HUES64 (cell line): Measurements from ENCODE around the gene TMEM86A.

Source experiments
- H3K27ac ChIP-seq: 2 replicates; pipeline ENCODE4 v1.7.0; 2013; ENCODE audit warnings: low read depth, low read length, inconsistent platforms
- H3K27me3 ChIP-seq: 2 replicates; pipeline ENCODE4 v1.6.1; 2013; ENCODE audit warnings: mild to moderate bottlenecking, low read length; ENCODE audit not compliant: insufficient read depth
- H3K36me3 ChIP-seq: 2 replicates; pipeline ENCODE4 v1.6.1; 2013; ENCODE audit warnings: mild to moderate bottlenecking, low read length; ENCODE audit not compliant: insufficient read depth
- H3K4me1 ChIP-seq: 2 replicates; pipeline ENCODE4 v1.6.1; 2013; ENCODE audit warnings: mild to moderate bottlenecking, low read length, moderate library complexity; ENCODE audit not compliant: insufficient read depth
- H3K4me3 ChIP-seq: 2 replicates; pipeline ENCODE4 v1.5.1; 2013; ENCODE audit warnings: mild to moderate bottlenecking, low read length, moderate library complexity
- H3K9ac ChIP-seq: 2 replicates; pipeline ENCODE4 v1.6.1; 2013; ENCODE audit warnings: mild to moderate bottlenecking, low read depth, low read length
- H3K9me3 ChIP-seq: 2 replicates; pipeline ENCODE4 v1.6.1; 2013; ENCODE audit warnings: low read depth, low read length; ENCODE audit not compliant: insufficient read depth
- WGBS: fragments of 150-250, 120-280 bp; methylation state at CpG from one replicate; pipeline ENCODE4 v1.1.7; 2013; ENCODE audit warnings: missing lambda C conversion rate; 5-methylcytosine and 5-hydroxymethylcytosine counted together

Gene TMEM86A

DNA sequence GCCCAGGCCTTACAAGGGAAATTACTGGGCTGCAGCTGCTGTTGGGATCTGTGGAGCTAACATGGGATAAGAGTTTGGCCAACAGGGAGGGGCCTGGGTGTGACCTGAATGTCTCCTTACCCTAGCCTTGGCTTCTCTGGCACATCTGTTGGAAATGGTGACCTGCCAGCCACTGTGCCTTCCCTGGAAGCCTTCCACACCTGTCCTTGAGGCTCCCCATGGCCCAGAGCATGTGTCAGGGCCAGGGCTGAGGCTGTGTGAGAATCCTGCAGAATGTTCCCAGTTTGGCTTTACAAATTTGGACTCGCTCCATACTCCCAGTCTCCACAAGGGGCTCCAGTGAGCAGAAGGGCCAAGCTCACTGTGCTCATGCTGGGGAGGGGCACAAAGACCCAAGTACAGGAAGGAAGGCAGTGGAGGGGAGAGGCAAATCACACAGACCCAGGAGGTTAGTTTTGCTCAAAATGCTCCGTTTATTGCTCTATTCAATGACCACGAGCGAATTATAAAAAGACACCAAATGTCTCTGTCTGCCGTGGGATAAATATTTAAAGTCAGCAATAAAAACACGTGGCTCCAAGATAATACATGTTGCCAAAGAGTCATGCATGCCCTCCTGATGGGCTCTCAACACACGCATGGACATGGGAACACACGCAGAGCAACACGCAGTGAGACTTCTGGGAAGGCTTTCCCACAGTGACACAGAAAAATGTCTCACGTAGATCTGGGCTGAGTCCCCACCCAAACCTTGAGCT lies 29.1 kb downstream of the TMEM86A start:
- Histone ChIP-seq H3K9ac (no peak overlapping the region), H3K36me3 (no peaks in the 10 kb centered on the region), H3K4me1 (peaks cover 7% of the 10 kb centered on the region), H3K27ac (no peak overlapping the region), H3K27me3 (no peaks in the 10 kb centered on the region), H3K9me3 (no peaks in the 10 kb centered on the region), H3K4me3 (no peak overlapping the region)
- 60% methylated on average over 10 of the region's 10 CpGs for WGBS

DNA sequence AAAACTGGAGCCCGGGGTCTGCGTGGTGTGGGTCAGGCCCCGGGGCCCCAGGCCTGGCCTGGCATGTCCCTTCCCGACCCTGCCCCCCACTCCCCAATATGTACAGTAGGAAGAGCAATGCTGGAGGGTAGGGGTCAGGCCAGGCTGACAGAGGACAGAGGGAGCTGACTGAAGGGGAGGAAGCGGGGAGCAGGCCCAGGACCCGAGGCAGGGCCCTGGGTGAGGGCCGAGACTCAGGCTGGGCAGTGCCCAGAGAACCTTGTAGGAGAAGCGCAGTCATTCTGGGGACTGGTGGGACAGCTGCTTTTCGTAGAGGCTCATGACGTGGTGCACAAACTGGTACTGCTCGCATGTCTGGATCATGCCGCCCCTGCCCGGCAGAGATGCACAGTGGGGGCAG lies 30.1 kb downstream of the TMEM86A start:
- no peaks in the 10 kb centered on the region for H3K36me3 ChIP-seq
- no peaks in the 10 kb centered on the region for H3K9me3 ChIP-seq
- no peak overlapping the region for H3K27ac ChIP-seq
- H3K9ac ChIP-seq, result no peak overlapping the region
- no peaks in the 10 kb centered on the region for H3K27me3 ChIP-seq
- H3K4me1 ChIP-seq, result peaks cover 7% of the 10 kb centered on the region
- 95% methylated on average over 12 of the region's 13 CpGs for WGBS
- H3K4me3 ChIP-seq, result no peak overlapping the region

DNA sequence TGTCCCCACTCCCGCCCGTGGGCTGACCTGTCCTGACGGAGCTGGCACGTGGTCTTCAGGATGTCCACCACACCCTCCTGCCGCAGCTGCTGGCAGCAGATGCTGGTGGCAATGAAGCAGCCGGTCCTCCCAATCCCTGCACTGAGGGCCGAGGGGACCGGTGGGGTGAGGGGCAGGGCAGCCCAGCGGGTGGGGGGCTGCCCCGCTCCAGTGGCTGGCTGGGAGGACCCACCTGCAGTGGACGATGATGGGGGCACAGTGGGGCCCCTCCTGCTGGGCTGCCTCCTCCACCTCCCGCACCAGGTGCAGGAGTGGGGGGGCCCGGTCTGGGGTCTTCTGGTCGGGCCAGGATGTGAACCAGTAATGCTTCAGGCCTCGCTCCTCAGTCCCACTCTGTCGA lies 30.8 kb downstream of the TMEM86A start:
- H3K27me3 ChIP-seq, result no peaks in the 10 kb centered on the region
- H3K36me3 ChIP-seq, result no peaks in the 10 kb centered on the region
- H3K27ac ChIP-seq, result no peak overlapping the region
- H3K9ac ChIP-seq, result no peak overlapping the region
- no peaks in the 10 kb centered on the region for H3K9me3 ChIP-seq
- WGBS, result 91% methylated on average over 16 of the region's 16 CpGs
- H3K4me3 ChIP-seq, result no peak overlapping the region
- peaks cover 7% of the 10 kb centered on the region for H3K4me1 ChIP-seq

DNA sequence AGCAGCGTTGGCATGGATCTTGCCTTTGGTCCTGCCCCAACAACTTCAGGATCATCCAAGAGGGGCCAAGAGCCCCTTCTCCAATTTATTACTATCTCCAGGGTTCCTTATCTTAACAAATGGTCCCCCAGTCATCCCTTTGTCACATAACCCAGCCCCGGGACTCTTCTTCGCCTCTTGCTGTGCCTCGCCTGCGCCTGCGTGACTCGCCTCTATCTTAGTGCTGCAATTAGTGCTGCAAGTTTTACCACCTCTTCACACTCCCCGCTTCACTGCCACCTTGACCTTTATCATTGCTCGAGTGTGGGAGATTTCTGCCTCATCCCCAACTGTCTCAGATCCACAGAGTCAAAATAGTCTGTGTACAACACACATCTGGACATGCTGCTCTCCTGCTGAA lies 31.4 kb downstream of the TMEM86A start:
- Histone ChIP-seq H3K4me3 (no peak overlapping the region), H3K27ac (no peak overlapping the region), H3K9ac (no peak overlapping the region), H3K4me1 (peaks cover 7% of the 10 kb centered on the region), H3K36me3 (no peaks in the 10 kb centered on the region), H3K27me3 (no peaks in the 10 kb centered on the region), H3K9me3 (no peaks in the 10 kb centered on the region)
- WGBS, result 93% methylated on average over 9 of the region's 9 CpGs

DNA sequence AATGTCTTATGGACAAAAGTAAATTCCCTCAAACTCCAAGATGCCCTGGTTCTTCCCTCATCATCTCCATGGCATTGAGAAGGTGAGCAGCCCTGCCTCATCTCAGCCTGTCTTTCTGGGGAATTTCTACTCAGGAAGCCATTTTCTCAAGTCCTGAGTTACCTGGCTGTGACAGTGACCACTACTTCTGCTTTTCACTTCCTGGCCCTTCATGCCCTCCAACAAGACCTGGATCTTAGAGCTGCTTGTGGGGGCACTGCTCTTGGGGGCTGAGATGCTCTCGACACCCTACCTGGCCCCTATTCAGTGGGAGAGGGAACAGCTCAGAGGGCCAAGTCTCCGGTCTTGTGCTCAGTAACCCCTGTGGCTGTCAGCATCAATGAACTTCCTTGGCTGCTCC lies 32.9 kb downstream of the TMEM86A start:
- no peaks in the 10 kb centered on the region for H3K27me3 ChIP-seq
- no peak overlapping the region for H3K27ac ChIP-seq
- no peaks in the 10 kb centered on the region for H3K9me3 ChIP-seq
- peaks cover 3% of the 10 kb centered on the region for H3K4me1 ChIP-seq
- 86% methylated on average over 2 of the region's 2 CpGs for WGBS
- no peaks in the 10 kb centered on the region for H3K36me3 ChIP-seq
- H3K4me3 ChIP-seq, result no peak overlapping the region
- H3K9ac ChIP-seq, result no peak overlapping the region

DNA sequence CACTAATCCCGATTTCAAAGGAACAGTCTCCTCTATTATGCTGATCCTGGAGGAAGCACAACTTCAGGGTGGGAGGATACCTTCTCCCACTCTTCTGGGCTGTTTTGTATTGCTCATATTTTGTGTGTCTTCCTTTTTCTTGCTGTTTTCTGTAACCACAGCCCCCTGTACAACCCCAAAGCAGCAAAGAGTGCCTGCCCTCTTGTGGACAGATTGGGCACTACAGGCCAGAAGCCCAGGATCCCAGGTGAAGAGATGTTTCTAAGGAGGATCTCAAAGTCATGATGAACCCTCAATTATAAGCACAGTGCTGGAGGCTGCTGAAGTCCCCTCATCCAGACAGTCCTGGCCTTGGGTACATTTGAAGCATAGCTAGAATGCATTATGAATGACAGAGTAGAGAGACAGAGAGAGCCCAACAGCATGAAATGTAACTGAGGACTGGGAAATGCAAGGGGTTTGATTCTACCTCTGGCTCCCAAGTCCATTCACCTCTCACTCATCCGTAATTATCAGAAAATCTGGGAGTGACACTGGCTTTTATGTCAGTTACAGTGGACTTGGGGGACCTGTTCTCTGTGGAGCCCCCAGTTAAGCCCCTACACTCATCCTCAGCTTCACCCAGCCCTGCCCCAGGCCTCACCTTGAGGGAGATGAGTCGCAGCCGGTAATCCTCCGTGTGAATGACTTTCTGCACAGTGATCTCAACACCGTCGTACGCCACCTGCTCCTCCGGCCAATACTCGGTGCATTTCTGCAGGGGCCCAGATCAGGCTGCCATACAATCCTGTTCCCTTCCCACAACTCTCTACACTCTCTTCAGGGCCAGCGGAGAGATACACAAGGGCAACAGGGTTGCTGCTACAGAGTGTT lies 33.6 kb downstream of the TMEM86A start:
- no peaks in the 10 kb centered on the region for H3K27me3 ChIP-seq

DNA sequence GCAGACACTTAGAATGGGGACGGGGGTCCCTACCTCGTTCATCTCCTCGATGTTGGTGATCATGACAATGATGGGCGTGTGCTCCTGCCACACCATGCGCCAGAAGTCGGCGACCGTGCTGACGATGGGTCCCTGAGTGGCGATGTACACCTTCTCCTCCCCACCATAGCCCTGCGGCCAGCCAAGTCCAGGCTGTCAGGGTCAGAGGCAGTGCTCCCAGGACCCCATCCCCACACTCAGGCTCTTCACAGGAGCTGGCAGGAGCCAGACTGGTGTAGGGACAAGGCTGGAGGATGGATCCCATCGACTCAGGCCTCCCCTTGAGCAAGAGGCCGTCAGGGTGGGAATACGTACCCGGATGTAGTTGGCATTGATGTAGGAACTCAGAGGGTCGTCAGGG lies 34.6 kb downstream of the TMEM86A start:
- H3K27ac ChIP-seq, result no peak overlapping the region
- no peak overlapping the region for H3K9ac ChIP-seq
- H3K27me3 ChIP-seq, result no peaks in the 10 kb centered on the region
- 94% methylated on average over 16 of the region's 16 CpGs for WGBS
- H3K36me3 ChIP-seq, result no peaks in the 10 kb centered on the region
- no peaks in the 10 kb centered on the region for H3K4me1 ChIP-seq
- H3K4me3 ChIP-seq, result no peak overlapping the region
- H3K9me3 ChIP-seq, result no peaks in the 10 kb centered on the region

More for the DNA sequence above, 33.6 kb downstream of the TMEM86A start:
- Histone ChIP-seq H3K4me3 (no peak overlapping the region), H3K4me1 (peaks cover 3% of the 10 kb centered on the region; the same call in 1 of the 2 replicates), H3K27ac (no peak overlapping the region), H3K9me3 (no peaks in the 10 kb centered on the region), H3K36me3 (no peaks in the 10 kb centered on the region), H3K9ac (no peak overlapping the region)
- WGBS, result 82% methylated on average over 11 of the region's 11 CpGs

DNA sequence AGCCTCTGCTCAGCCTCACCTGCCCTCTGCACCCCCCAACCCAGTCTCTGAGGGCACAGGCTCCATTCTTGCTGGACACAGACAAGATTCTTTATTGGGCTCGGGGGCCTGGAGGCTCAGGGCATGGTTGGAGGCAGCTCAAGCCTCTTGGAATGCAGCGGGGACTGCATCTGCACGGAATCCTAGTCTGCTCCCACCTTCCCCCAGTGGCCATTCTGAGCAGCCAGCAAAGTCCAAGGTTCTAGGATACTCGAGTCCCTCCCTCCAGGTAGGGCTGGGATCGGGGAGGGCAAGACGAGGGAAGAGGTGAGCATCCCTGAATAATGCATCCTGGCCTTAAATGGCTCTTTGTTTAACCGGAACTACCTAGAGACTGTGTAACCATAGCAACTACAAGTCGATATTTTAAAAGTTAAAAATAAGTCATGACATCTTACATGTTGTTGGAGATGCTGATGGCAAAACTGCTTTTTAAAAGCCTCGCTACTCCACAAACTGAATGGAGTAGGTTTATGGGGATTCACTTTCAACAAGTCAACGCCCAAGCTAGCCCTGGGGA lies 38.1 kb downstream of the TMEM86A start:
- Histone ChIP-seq H3K4me1 (no peaks in the 10 kb centered on the region), H3K9ac (no peak overlapping the region), H3K27ac (no peak overlapping the region), H3K36me3 (no peaks in the 10 kb centered on the region), H3K9me3 (no peaks in the 10 kb centered on the region), H3K4me3 (no peak overlapping the region), H3K27me3 (no peaks in the 10 kb centered on the region)
- WGBS, result 76% methylated on average over 10 of the region's 10 CpGs

DNA sequence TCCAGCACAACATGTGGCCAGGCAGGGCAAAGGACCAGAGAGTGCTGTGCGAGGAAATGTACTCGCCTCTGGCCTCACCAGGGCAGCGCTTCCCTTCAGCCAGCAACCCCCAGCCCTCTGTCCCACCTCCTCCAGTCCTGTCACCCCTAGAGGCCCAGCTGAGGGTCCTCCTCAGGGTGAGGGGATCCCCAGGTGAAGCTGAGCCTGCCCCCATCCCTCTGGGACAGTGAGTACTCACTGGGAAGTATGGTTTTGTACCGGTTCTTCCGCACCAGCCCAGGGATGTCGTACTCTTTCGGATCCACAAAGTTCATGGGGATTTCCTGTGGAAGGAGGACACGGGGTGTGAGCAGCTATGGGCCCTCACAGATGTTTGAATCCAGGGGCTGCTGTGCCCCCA lies 39.1 kb downstream of the TMEM86A start:
- Histone ChIP-seq H3K9ac (no peak overlapping the region), H3K9me3 (no peaks in the 10 kb centered on the region), H3K4me3 (no peak overlapping the region), H3K4me1 (no peaks in the 10 kb centered on the region), H3K36me3 (no peaks in the 10 kb centered on the region), H3K27me3 (no peaks in the 10 kb centered on the region), H3K27ac (no peak overlapping the region)
- WGBS, result 92% methylated on average over 8 of the region's 8 CpGs

DNA sequence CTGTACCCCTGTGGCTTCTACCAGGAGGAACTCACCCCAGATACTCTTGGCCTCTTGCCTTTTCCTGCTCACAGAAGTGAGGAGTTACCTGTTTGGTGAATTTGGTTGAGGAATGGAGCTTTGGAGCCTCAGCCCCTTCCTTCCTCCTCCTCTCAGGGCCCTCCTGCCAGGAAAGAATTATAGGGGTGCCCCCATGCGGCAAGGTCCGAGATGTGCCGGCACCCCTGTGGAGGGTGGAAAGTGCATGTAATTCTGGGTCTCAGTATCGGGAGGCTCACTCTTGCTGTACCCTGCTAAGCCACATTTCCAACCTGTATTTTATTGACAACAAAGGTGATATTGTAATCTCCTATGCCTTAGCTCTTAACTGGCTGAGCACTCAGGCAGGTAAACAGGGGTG lies 41.1 kb downstream of the TMEM86A start:
- 89% methylated on average over 4 of the region's 4 CpGs for WGBS

DNA sequence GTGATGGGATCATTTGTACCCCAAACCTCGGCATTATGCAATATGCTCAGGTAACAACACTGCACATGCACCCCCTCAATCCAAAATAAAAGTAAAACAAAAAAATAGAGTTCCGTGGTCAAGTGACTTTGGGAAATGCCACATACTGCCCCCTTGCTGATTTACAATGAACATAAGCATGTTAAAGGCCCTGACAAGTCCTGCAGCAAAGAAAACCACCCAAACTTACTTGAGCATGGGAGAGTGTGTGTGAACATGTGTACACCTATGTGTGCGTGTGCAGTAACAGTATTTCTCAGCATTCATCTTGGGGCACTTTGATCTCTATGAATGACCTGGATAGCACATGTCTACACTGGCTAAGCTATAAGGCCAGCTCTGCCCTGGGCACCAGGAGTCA lies 43.2 kb downstream of the TMEM86A start:
- Histone ChIP-seq H3K36me3 (no peaks in the 10 kb centered on the region), H3K9me3 (no peaks in the 10 kb centered on the region), H3K4me1 (no peaks in the 10 kb centered on the region), H3K4me3 (no peak overlapping the region), H3K27me3 (no peaks in the 10 kb centered on the region), H3K27ac (no peak overlapping the region), H3K9ac (no peak overlapping the region)
- 92% methylated on average over 3 of the region's 3 CpGs for WGBS

More for the DNA sequence above, 41.1 kb downstream of the TMEM86A start:
- Histone ChIP-seq H3K27me3 (no peaks in the 10 kb centered on the region), H3K4me1 (no peaks in the 10 kb centered on the region), H3K4me3 (no peak overlapping the region), H3K9me3 (no peaks in the 10 kb centered on the region), H3K36me3 (no peaks in the 10 kb centered on the region), H3K27ac (no peak overlapping the region), H3K9ac (no peak overlapping the region)
